PC-3 (cell line): ENCODE measurements around the gene SYTL1. TPM values are rescaled to one million over a fixed set of nuclear protein-coding genes. Genes with fewer than 3 reads are reported as not detected.

Experiments
- ATAC-seq: fragments of 200-7000 bp; cut with Tn5 transposase; 2 replicates; pipeline ENCODE4 v1.9.1; 2020; ENCODE audit warnings: mild to moderate bottlenecking, moderate library complexity
- BruUV-seq: library from RNA; stranded (reverse); fragments of 400-500 nt; replicated peaks from 2 replicates; lab custom pipeline; 2021; lab: Mats Ljungman, UMichigan
- CTCF ChIA-PET: fragments of 300-600 bp; sonication (Branson Sonifier 250); formaldehyde crosslinking; loops from one replicate; lab custom pipeline; 2022; ENCODE audit warnings: antibody characterized with exemption; lab: Charles Lee
- POLR2A ChIA-PET: fragments of 300-600 bp; sonication (Branson Sonifier 250); formaldehyde crosslinking; loops from one replicate; lab custom pipeline; 2022; ENCODE audit warnings: antibody characterized with exemption; ENCODE audit not compliant: unreplicated experiment; lab: Charles Lee
- DNase-seq: peaks from one replicate; pipeline ENCODE4 v3.0.0-alpha.2; 2015
- H2AFZ ChIP-seq: fragments of 300-600 bp; sonication (generic); 2 replicates; pipeline ENCODE4 v1.6.0; 2016; ENCODE audit warnings: antibody characterized with exemption, low read length
- H3F3A ChIP-seq: fragments of 300-600 bp; sonication (generic); one replicate; pipeline ENCODE4 v1.6.0; 2017; ENCODE audit warnings: antibody characterized with exemption, low read length, control low read depth, mild to moderate bottlenecking; ENCODE audit not compliant: unreplicated experiment
- H3K27ac ChIP-seq: fragments of 300-600 bp; sonication (generic); 2 replicates; pipeline ENCODE4 v1.5.1; 2016; ENCODE audit warnings: mild to moderate bottlenecking, low read length
- H3K27me3 ChIP-seq: fragments of 300-600 bp; sonication (generic); 2 replicates; pipeline ENCODE4 v1.6.1; 2016; ENCODE audit warnings: low read length, mixed read lengths
- H3K36me3 ChIP-seq: fragments of 300-600 bp; sonication (generic); 2 replicates; pipeline ENCODE4 v1.6.1; 2016; ENCODE audit warnings: low read depth, mixed run types, low read length, mixed read lengths
- H3K4me1 ChIP-seq: fragments of 300-600 bp; sonication (generic); 2 replicates; pipeline ENCODE4 v1.5.1; 2016; ENCODE audit warnings: low read length; ENCODE audit not compliant: insufficient read depth
- H3K4me2 ChIP-seq: fragments of 300-600 bp; sonication (generic); 2 replicates; pipeline ENCODE4 v1.6.0; 2016; ENCODE audit warnings: low read length
- H3K4me3 ChIP-seq: fragments of 300-600 bp; sonication (generic); 2 replicates; pipeline ENCODE4 v1.5.1; 2016; ENCODE audit warnings: mild to moderate bottlenecking, low read length, mixed read lengths
- H3K79me2 ChIP-seq: fragments of 300-600 bp; sonication (generic); 2 replicates; pipeline ENCODE4 v1.6.1; 2017; ENCODE audit warnings: low read length, mixed read lengths
- H3K9ac ChIP-seq: fragments of 300-600 bp; sonication (generic); 2 replicates; pipeline ENCODE4 v1.6.0; 2016; ENCODE audit warnings: mild to moderate bottlenecking, low read length
- H3K9me2 ChIP-seq: fragments of 300-600 bp; sonication (generic); replicated peaks from 2 replicates; pipeline ENCODE4 v1.6.1; 2016; ENCODE audit warnings: mixed run types, low read length, mixed read lengths
- H3K9me3 ChIP-seq: fragments of 300-600 bp; sonication (generic); 2 replicates; pipeline ENCODE4 v1.6.1; 2016; ENCODE audit warnings: low read length, mixed read lengths
- H4K20me1 ChIP-seq: fragments of 300-600 bp; sonication (generic); 2 replicates; pipeline ENCODE4 v1.6.1; 2016; ENCODE audit warnings: low read length, mixed read lengths
- CTCF ChIP-seq: fragments of 300-600 bp; sonication (generic); conservative IDR thresholded peaks from 2 replicates; pipeline ENCODE4 v1.5.1; 2017; ENCODE audit warnings: antibody characterized with exemption, low read depth, mild to moderate bottlenecking, low read length
- EZH2 ChIP-seq: fragments of 300-600 bp; sonication (generic); IDR thresholded peaks from one replicate; pipeline ENCODE4 v1.6.1; 2017; ENCODE audit warnings: antibody characterized with exemption, mild to moderate bottlenecking, low read length; ENCODE audit not compliant: unreplicated experiment
- EZH2phosphoT487 ChIP-seq: fragments of 300-600 bp; sonication (generic); IDR thresholded peaks from 2 replicates; pipeline ENCODE4 v1.6.1; 2018; ENCODE audit warnings: mild to moderate bottlenecking, antibody characterized with exemption, low read length, borderline replicate concordance
- intact Hi-C: fragments of 100-400 bp; cut with micrococcal nuclease; formaldehyde crosslinking; loops from 2 replicates; pipeline ENCODE4 v1.9.0; 2023
- total RNA-seq: library from RNA; depleted of rRNA; stranded (reverse); fragments of >200 nt; gene quantifications from 2 replicates; pipeline ENCODE4 v1.2.3, GENCODE V29; 2014

The SYTL1 gene
- total RNA-seq, 1 experiment from 2014 or later = 26.8 TPM

- intact Hi-C loops = no loop called here
- no peaks in the 10 kb centered on the region for H3K36me3 ChIP-seq
- no peaks in the 10 kb centered on the region for H3K27me3 ChIP-seq
- H3K4me3 ChIP-seq = no peak overlapping the region
- H2AFZ ChIP-seq = no peak overlapping the region
- no peaks in the 10 kb centered on the region for H3K9me3 ChIP-seq
- H3F3A ChIP-seq = no peaks in the 10 kb centered on the region
- H3K27ac ChIP-seq = no peak overlapping the region
- H3K9me2 ChIP-seq = no peaks in the 10 kb centered on the region
- no TSS peak for BruUV-seq
- H4K20me1 ChIP-seq = no peaks in the 10 kb centered on the region
- H3K9ac ChIP-seq = no peak overlapping the region
- H3K4me2 ChIP-seq = no peak overlapping the region
- ATAC-seq = no peak
- peaks cover 41% of the 10 kb centered on the region for H3K4me1 ChIP-seq
- H3K79me2 ChIP-seq = peaks cover 24% of the 10 kb centered on the region
- TF ChIP-seq EZH2 (no peak), EZH2phosphoT487 (no peak), CTCF (no peak)
- POLR2A ChIA-PET = no interaction called here
- DNase-seq = no peak
- CTCF ChIA-PET = no interaction called here
These were observed 4.5 kb downstream of the SYTL1 start for GRCh38 chr1:27346357-27346756.

GRCh38 chr1:27346991-27347624, 5.3 kb downstream of the SYTL1 start:
- POLR2A ChIA-PET = no interaction called here
- intact Hi-C loops = no loop called here

More at GRCh38 chr1:27346991-27347624, 5.3 kb downstream of the SYTL1 start:
- BruUV-seq = no TSS peak
- Histone ChIP-seq H3F3A (no peaks in the 10 kb centered on the region), H3K9me3 (no peaks in the 10 kb centered on the region), H3K36me3 (no peaks in the 10 kb centered on the region), H4K20me1 (no peaks in the 10 kb centered on the region), H3K4me2 (0 out of 2 replicates have a peak overlapping the region, but pooled peaks have one; percentile 15), H3K27ac (no peak overlapping the region), H3K9ac (no peak overlapping the region), H2AFZ (no peak overlapping the region), H3K79me2 (peaks cover 21% of the 10 kb centered on the region), H3K9me2 (no peaks in the 10 kb centered on the region), H3K4me3 (no peak overlapping the region), H3K27me3 (no peaks in the 10 kb centered on the region), H3K4me1 (peaks cover 35% of the 10 kb centered on the region)
- TF ChIP-seq EZH2phosphoT487 (no peak), CTCF (no peak), EZH2 (no peak)
- CTCF ChIA-PET = no interaction called here
- ATAC-seq = no peak
- DNase-seq = peak; percentile 51
